Endometrial microvascular endothelial cells (primary cell): ENCODE results near the gene FMN2. TPM values are rescaled to one million over a fixed set of nuclear protein-coding genes. Genes with fewer than 3 reads are reported as not detected.
"Not testable (repeated sequence)": the region's sequence is repeated elsewhere in the genome, so short reads cannot be mapped to it uniquely, and the experiment has no call there.

Experiments
- in situ Hi-C: cut with HindIII; loops from 2 replicates; pipeline ENCODE4 v1.10.0; 2017; ENCODE audit warnings: low sequenced_read_pairs, low pct_unique_long_range_greater_than_20kb; ENCODE audit errors: inconsistent ontology term
- total RNA-seq: library from RNA; depleted of rRNA; stranded (reverse); fragments of >200 nt; gene quantifications from one replicate; pipeline ENCODE4 v1.2.3, GENCODE V29; 2015; ENCODE audit errors: inconsistent ontology term

FMN2 gene
- total RNA-seq, 1 donor from 2014 or later: 0.93 TPM

- in situ Hi-C loops: not testable (repeated sequence)
Observed at GRCh38 chr1:240328382-240328781, 236.7 kb downstream of the FMN2 start.

- in situ Hi-C loops: no loop called here
Observed at GRCh38 chr1:240329443-240329842, 237.8 kb downstream of the FMN2 start.

- in situ Hi-C loops: no loop called here
Observed at GRCh38 chr1:240332672-240333071, 241.0 kb downstream of the FMN2 start.

DNA sequence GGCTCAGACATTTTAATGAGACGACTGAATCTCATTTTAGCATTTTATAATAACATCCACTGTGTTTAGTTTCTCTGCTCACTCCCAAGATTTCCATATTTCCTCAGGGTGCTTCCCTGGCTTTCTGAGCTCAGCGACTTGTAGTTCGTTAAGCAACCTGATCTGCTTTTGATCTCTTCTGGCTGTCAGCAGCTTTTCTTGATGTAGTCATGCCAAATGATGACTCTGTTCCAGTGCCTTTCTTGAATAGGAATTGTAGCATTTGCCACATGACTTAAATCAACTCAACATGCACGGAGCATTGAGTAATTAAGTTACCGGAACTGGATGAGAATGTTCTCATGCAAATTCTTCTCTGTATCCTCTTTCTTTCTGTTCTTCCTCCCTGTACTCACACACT is 246.1 kb downstream of the FMN2 start:
- in situ Hi-C loops: no loop called here

- in situ Hi-C loops: no loop called here
Observed at GRCh38 chr1:240338837-240339236, 247.2 kb downstream of the FMN2 start.

- in situ Hi-C loops: no loop called here
Observed at GRCh38 chr1:240341365-240342250, 249.9 kb downstream of the FMN2 start.

DNA sequence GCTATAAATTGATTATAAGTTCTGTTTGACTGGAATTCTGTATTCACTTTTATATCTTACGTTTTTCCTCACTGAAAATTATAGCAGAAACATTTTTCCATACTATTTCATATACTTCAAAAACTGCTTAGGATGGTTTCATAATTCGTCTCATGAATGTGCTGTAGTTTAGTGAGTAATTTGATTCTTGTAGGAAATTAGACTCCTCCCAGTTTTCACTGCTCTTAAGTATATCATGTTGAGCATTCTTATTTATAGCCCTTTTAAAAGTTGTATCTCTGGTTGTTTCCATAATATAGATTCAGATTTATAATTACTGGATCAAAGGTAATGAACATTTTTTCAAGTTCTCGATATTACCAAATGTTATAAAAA is 250.6 kb downstream of the FMN2 start:
- in situ Hi-C loops: no loop called here

DNA sequence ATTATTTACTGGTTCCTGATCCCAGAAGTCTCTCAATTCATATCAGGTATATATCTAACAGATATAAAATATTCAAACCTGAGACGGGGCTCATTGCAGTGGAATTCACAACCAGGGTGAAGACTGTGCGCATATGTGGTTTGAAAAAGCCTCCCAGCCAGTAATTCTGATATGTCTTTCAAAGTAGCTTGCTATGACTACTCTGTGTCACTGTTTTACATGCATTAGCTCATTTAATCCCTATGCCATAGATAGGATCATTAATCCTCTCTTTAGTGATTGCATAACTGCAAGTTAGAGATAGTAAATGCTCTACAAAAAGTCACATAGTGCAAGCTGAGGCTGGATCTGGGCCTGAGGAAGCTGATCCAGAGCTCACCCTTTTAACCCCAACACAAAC is 251.4 kb downstream of the FMN2 start:
- in situ Hi-C loops: no loop called here

DNA sequence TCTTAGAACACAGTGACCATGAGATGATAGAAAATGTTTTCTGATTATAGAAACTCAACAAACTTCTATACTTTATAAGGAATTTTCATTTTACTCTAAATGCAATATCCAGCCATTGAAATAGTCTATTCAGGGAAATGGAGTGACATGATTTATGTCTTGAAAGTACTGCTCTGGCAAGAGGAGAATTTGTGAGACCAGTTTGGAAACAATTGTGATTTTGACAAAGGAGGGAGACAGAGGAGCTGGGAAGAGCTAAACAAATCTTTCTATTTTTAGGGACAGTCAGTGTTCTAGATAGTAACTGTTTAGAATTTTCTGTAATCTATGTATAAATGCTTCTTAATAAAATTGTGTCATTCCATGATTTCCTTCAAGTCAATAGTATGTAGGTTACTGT is 252.3 kb downstream of the FMN2 start:
- in situ Hi-C loops: no loop called here

DNA sequence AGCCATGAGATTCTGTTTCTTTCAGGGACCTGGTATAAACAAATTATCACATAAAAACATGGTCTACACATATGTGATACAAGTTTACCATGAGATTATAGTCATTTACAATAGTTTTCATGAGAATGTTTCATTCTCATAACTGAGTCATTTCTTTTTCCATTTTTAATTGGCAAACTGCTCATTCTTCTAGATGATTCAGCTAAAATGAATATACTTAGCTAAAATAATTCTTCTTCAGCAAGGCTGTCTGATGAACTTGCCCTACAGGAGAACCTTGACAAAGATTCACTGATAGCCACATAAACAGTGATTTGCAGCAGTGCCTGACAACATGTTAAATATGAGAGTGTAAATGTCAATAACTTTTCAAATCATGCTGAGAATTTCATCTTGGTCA is 253.2 kb downstream of the FMN2 start:
- in situ Hi-C loops: no loop called here

GRCh38 chr1:240349695-240350094 is 258.0 kb downstream of the FMN2 start:
- in situ Hi-C loops: no loop called here

DNA sequence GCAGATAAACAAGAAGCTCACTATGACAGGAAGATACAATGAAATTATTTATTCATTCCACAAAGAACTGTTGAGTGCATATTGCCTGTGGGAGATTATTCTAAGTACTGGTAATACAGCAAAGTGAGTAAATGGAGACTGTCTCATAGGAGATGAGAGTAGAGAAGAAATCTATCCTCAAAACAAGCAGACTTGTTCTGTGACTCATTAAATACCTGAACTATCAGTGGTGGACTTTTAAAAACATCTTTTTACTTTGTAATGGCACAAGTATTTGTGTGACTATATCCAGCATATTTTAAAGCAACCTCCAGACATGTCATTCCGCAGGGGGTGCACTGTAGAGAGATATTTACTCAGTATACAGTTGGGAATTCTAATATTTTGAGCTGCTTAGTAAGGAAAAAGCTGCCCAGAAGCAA is 259.2 kb downstream of the FMN2 start:
- in situ Hi-C loops: no loop called here

DNA sequence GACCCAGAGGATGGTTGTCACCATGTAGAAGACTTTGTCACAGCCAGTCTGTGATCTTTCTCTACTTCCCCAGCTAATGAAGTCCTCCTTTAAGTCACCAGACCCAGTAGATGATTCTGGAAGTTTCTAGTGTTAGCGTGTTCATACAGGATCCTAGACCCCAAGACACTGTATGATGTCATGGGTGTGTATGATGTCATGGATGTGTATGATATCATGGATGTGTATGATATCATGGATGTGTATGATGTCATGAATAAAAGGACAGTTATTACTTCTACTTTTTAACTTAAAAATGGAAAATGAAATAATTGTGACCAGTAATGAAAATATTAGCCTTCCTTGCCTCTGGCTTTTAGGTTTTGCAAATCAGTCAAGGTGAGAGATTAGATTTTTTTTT is 260.0 kb downstream of the FMN2 start:
- in situ Hi-C loops: no loop called here

DNA sequence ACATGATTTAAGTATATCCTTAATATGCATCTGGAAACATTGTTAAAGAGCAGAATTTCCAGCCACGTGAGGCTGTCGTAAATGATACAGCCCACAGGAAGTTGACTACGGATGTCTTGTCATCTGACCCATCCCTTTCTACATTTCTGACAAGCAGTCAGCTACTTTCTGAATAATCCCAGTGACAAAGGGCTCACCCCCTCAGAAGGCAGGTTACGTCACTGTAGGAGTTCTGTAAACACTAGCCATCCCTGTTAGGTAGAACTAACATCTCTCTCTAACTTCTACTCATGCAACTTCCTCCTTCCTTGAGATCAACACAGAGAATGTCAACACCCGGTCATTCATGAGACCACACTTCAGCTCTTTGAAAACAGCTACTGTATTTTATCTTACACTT is 261.1 kb downstream of the FMN2 start:
- in situ Hi-C loops: no loop called here

GRCh38 chr1:240356568-240356967 is 264.9 kb downstream of the FMN2 start:
- in situ Hi-C loops: no loop called here

- in situ Hi-C loops: no loop called here
Observed at GRCh38 chr1:240362046-240362445, 270.4 kb downstream of the FMN2 start.

GRCh38 chr1:240362826-240363225 is 271.1 kb downstream of the FMN2 start:
- in situ Hi-C loops: no loop called here

DNA sequence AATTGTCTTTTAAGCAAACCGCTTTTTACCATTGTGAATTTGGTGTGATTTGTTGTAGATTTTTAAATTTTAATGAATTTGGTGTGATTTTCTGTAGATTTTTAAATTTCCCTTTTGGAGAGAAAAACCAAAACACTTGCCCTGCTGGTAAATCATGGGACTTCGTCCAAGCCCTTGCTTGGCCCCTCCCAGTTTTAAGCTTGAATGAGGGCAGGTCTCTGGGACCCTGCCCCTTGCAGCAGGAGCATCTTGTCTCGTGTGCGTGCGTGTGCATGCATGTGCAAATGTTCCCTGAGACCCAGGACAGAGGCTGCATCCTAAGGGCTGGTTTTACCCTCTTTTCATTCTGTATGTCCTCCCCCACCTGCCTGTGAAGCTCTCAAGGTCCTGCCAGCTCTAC is 271.6 kb downstream of the FMN2 start:
- in situ Hi-C loops: no loop called here

- in situ Hi-C loops: no loop called here
Observed at GRCh38 chr1:240363914-240364313, 272.2 kb downstream of the FMN2 start.

DNA sequence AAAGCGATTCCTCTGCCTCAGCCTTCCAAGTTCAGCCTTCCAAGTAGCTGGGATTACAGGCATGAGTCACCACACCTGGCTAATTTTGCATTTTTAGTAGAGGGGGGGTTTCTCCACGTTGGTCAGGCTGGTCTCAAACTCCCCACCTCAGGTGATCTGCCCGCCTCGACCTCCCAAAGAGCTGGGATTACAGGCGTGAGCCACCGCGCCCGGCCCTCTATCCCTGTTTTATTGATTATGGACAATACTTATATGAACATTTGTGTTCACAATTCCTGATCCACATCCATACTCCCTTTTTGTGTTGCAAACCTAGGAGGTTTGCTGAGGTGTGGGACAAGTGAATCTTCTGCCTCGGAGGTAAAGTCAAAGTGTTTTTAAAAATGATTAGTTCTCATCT is 275.0 kb downstream of the FMN2 start:
- in situ Hi-C loops: no loop called here

DNA sequence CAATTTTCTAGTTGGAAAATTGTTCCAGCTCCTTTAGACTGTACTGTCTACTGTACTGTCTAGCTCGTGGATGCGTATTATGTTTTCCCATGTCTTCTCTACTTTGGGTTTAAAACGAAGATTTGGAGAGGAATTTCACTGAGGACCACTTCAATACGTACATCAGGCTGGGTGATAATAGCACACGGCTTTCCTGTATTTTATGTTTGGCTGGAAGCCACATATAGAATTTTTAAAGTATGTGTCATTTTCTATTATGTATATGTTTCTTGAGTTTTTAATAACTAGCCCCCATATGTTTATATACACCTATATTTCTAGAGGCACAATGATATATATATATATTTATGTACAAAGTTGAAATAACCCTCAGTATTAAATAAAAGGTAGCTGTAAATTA is 293.9 kb downstream of the FMN2 start:
- in situ Hi-C loops: no loop called here
